GM19395 (cell line): ENCODE data around the gene IFIT5.
"Not testable (repeated sequence)": the region's sequence is repeated elsewhere in the genome, so short reads cannot be mapped to it uniquely, and the experiment has no call there.

ENCODE experiments used
- ATAC-seq: cut with Tn5 transposase; IDR thresholded peaks from one replicate; pipeline ENCODE4 v1.9.1; 2021; ENCODE audit warnings: mild to moderate bottlenecking, moderate library complexity; ENCODE audit not compliant: unreplicated experiment

Gene IFIT5

DNA sequence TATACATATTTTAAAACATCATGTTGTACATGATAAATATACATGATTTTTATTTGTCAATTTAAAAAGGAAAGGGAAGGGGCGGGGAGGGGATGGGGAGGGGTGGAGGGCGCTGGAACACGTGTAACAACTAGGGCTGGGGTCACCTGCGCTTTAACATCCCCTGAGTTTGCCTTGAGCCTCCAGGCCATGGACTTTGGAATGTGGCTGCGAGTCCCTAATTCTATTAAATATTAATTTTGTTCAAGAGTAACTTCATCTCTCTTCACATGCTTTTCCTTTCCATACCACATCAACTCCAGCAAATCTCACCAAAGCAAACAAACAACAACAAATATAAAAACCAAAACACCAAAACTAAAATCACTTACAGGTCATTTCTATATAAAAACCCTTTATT lies 10.6 kb downstream of the IFIT5 start:
- no peak for ATAC-seq

DNA sequence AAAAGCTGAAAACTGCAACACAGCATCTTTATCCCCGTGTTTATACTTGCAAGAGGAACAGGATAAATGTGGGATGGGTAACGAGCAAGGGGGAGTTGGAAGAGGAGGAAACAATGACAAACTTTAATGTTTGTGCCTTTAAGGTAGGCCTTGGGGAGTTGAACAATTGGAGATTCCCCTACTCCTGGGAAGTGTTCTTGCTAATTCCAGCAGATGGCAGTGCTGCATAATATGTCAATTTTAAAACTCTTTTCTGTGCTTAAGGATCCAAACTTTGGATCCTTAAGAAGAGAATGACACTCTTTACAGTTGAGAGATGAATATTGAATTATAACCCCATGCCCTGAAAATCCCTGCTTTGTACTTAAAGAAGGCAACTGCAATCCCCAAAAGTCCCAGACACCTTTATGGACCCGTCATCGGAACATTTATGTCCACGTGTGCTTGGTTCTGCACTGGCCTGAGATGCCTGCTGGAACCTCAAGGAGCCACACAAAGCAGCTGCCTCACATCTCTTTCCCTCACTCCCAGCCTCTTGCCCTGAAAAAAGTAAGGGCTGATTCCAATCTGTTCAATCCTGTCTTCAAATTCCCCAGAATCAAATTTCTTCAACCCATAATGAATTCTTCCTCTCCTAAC lies 12.0 kb downstream of the IFIT5 start:
- peak; percentile 57 for ATAC-seq

DNA sequence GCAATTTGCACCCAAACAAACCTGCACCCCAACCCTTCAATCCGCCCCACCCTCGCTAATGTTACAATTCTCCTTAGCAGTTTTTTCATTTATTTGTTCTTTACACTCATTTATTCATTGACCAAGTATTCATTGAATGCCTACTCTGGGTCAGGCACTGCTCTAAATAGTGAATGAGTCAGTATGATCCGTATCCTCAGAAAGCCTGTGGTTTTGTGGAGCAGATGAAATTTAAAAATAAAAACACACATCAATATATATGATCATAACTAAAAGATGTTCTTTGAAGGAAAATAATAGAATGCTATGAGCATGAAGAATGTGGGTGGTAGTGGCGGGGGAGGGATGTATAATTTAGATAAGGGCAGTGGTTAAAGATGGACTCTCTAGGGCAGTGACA lies 13.3 kb downstream of the IFIT5 start:
- no peak for ATAC-seq

- ATAC-seq = no peak
Observed at GRCh38 chr10:89428877-89429276, 14.5 kb downstream of the IFIT5 start.

GRCh38 chr10:89431977-89432376 lies 17.6 kb downstream of the IFIT5 start:
- ATAC-seq = no peak

DNA sequence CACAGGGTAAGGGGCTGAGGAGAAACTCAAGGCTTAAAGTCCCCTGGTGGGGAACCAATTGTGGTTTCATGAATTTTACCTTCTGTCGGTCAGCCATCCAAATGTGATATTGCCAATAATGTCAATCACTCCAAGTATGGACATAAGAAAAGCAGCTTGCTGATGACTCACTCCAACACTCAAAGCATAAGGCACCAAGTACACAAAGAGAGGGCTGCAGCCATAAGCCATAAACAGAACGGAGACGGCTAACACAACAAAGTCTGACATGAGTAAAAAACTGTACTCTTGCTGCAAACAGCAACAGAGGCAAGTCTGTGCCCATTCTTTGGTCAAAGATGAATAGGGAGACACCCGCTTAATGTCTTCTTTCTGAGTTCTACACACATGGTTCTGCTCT lies 24.2 kb downstream of the IFIT5 start:
- ATAC-seq = no peak

DNA sequence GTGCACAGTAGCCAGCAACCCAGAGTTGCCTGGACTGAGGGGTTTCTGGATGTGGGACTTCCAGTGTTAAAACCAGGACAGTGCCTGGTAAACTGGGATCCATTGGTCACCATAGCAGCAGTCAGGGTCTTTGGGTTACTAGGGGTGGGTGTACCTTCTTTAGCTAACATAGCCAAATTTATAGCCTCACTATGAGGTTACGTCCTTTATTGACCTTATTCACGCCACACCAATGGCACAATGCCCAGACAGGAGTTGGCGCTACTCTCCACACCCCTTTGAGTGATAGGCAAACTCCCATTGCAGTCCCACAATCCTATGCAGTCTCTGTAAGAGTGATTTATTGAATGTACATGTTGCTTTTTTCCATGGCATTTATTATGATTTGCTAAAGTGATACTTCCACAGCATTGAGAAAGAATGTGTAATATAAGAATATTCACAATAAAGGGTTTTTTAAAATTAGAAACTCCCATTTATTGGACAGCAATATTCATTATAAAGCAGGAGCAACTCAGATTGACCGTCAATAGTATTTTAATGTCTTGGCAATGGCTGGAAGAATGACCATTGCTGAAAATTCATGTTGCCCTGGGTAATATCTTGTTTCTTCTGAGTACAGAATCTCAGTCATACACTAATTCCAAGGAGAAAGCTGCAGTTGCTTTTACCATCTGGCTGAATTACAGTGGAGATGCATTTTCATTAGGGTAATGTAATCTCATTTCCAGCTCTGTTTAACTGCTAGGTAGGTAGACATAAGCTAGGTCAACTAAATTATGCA lies 26.1 kb downstream of the IFIT5 start:
- ATAC-seq = no peak

- ATAC-seq = no peak
Observed at GRCh38 chr10:89442289-89442688, 27.9 kb downstream of the IFIT5 start.

GRCh38 chr10:89444819-89445218 lies 30.5 kb downstream of the IFIT5 start:
- not testable (repeated sequence) for ATAC-seq

GRCh38 chr10:89450901-89451300 lies 36.5 kb downstream of the IFIT5 start:
- no peak for ATAC-seq

DNA sequence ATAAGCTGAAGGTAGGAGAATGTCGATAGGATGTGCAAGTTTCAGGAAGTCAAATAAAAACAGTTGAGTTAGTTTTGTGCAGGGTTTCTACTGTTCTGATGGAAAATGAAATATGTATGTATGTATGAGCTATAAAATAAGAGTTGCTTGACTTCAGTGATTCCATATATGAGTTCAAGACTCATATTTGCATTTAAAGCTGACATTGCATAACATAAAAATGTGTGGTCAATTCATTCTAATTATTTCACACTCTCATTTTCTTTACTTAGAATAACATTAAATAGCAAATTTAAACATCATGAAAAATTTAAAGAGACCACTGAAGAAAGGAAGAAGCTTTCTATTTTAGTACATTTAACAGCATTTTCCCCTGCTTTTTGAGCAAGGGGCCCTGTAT lies 37.8 kb downstream of the IFIT5 start:
- no peak for ATAC-seq

GRCh38 chr10:89454561-89455347 lies 40.4 kb downstream of the IFIT5 start:
- ATAC-seq = no peak

DNA sequence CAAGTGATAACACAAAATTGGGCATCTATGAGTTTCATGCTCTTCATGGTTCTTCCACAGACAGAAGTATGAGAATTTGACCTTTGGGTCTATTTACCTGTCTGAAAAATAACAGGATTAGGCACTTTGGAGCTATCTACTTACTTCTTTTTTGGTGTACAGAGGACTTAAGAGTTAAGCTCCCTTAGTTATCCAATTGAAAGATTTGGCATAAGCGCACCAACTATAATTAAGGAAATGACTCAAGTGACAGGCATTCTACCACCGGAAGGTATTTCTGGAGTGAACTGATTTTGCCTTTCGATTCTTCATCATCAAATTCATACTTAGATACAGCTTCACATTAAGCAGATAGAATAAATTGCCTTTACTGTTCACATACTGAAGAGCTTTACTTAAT lies 43.9 kb downstream of the IFIT5 start:
- no peak for ATAC-seq

GRCh38 chr10:89458784-89459183 lies 44.4 kb downstream of the IFIT5 start:
- no peak for ATAC-seq

GRCh38 chr10:89463846-89464537 lies 49.6 kb downstream of the IFIT5 start:
- no peak for ATAC-seq

DNA sequence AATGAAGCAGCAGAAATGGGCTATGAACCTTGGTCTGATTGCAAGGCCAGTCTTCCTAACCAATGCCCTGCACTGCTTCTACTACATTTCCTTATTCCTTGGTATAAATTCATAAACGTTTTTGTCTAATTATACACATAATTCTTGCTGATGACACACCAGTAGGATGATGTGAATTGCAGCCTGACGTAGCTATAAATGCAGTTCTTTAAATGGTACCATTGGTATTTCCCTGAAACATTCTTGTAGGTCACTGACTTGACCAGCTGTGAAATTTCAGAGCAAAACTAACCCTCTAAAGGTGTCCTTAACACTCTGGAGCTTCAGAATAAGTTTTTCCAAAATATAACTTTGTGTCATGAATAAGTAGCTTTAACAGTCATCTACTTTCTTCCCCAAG lies 50.8 kb downstream of the IFIT5 start:
- ATAC-seq = no peak

GRCh38 chr10:89466599-89467035 lies 52.2 kb downstream of the IFIT5 start:
- ATAC-seq = no peak

DNA sequence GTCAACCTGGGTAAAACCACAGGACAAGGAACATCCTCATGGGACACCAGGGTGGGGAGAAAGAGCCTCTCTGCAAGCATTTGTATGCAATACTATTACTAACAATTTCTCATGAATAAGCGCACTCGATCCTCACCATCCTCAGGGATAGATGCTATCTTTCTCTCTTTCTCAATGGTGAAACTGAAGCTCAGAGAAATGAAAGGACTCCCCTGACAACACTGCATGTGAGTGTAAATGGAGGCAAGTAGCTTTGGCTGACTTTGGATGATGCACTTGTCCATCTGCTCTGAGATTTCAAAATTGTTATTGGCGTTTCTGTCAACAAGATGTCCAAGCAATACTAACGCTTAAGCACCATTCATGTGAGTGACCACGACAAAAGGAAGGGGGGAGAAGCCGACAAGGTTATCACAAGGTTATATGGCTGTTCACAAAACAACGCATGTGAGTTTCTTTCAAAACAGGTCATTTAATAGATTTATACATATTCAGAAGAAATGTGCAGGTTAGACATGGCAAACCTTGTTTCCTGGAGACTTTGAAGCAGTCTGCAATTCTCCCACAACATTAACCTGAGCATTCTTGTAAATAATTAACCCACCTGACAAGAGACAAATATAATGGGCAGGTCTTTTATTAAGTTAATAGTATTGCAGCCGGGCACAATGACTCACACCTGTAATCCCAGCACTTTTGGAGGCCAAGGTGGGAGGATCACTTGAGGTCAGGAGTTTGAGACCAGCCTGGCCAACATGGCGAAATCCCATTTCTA lies 54.0 kb downstream of the IFIT5 start:
- no peak for ATAC-seq

GRCh38 chr10:89469517-89469916 lies 55.1 kb downstream of the IFIT5 start:
- no peak for ATAC-seq
